GM19463 (cell line): ENCODE measurements around the gene PDSS2.

ENCODE experiments used
- ATAC-seq: cut with Tn5 transposase; IDR thresholded peaks from one replicate; pipeline ENCODE4 v1.9.1; 2021; ENCODE audit warnings: mild to moderate bottlenecking, moderate library complexity; ENCODE audit not compliant: unreplicated experiment

PDSS2 gene

GRCh38 chr6:107419733-107420132, 39.6 kb downstream of the PDSS2 start:
- no peak for ATAC-seq

- no peak for ATAC-seq
Measured at GRCh38 chr6:107418118-107418517, 41.2 kb downstream of the PDSS2 start.

- no peak for ATAC-seq
Measured at GRCh38 chr6:107416145-107416544, 43.2 kb downstream of the PDSS2 start.

- no peak for ATAC-seq
Measured at GRCh38 chr6:107413966-107414645, 45.3 kb downstream of the PDSS2 start.

- ATAC-seq: no peak
Measured at GRCh38 chr6:107411161-107411560, 48.2 kb downstream of the PDSS2 start.

- ATAC-seq: no peak
Measured at GRCh38 chr6:107409942-107410341, 49.4 kb downstream of the PDSS2 start.

- ATAC-seq: no peak
Measured at GRCh38 chr6:107408714-107409113, 50.6 kb downstream of the PDSS2 start.

GRCh38 chr6:107405002-107405401, 54.4 kb downstream of the PDSS2 start:
- no peak for ATAC-seq

- no peak for ATAC-seq
Measured at GRCh38 chr6:107402533-107402932, 56.8 kb downstream of the PDSS2 start.

- ATAC-seq: no peak
Measured at GRCh38 chr6:107401573-107401972, 57.8 kb downstream of the PDSS2 start.

GRCh38 chr6:107400616-107401147, 58.7 kb downstream of the PDSS2 start:
- no peak for ATAC-seq

GRCh38 chr6:107399935-107400334, 59.4 kb downstream of the PDSS2 start:
- ATAC-seq: no peak

GRCh38 chr6:107398001-107398400, 61.4 kb downstream of the PDSS2 start:
- no peak for ATAC-seq

GRCh38 chr6:107396211-107396610, 63.2 kb downstream of the PDSS2 start:
- no peak for ATAC-seq

- no peak for ATAC-seq
Measured at GRCh38 chr6:107392069-107392468, 67.3 kb downstream of the PDSS2 start.

- no peak for ATAC-seq
Measured at GRCh38 chr6:107390685-107391435, 68.5 kb downstream of the PDSS2 start.

- no peak for ATAC-seq
Measured at GRCh38 chr6:107390056-107390455, 69.3 kb downstream of the PDSS2 start.

- ATAC-seq: no peak
Measured at GRCh38 chr6:107386904-107387303, 72.5 kb downstream of the PDSS2 start.

- ATAC-seq: no peak
Measured at GRCh38 chr6:107386340-107386739, 73.0 kb downstream of the PDSS2 start.

- ATAC-seq: no peak
Measured at GRCh38 chr6:107383705-107384104, 75.7 kb downstream of the PDSS2 start.

- no peak for ATAC-seq
Measured at GRCh38 chr6:107374264-107374663, 85.1 kb downstream of the PDSS2 start.

- ATAC-seq: no peak
Measured at GRCh38 chr6:107369493-107369892, 89.9 kb downstream of the PDSS2 start.
